ENCODE results near the gene TIPARP.

The TIPARP gene

GRCh38 chr3:156657862-156658731 is 16.3 kb upstream of the TIPARP start:
- H3K4me3 ChIP-seq (ENCODE audit: control insufficient read depth in 1 of 7, extremely low read depth in 1 of 7, insufficient read depth in 4 of 7, low read depth in 2 of 7, low read length in 6 of 7), result no peak overlapping the region
- WGBS (ENCODE audit: insufficient coverage), result 100% methylated on average over 1 of the region's 4 CpGs
- ChIA-PET POLR2A (no interaction called here), CTCF (no interaction called here)
- peaks cover 0 to 5% (median 0%) of the 10 kb centered on the region in 4 experiments for H3K4me1 ChIP-seq (ENCODE audit: control extremely low read depth in 1 of 4, control insufficient read depth in 4 of 4, insufficient read depth in 4 of 4, low read length in 3 of 4)
- H3K36me3 ChIP-seq (ENCODE audit: control insufficient read depth in 4 of 4, insufficient read depth in 4 of 4, low read length in 3 of 4), result no peaks in the 10 kb centered on the region
- DNase-seq, result no peak
- no peak overlapping the region for H3K27ac ChIP-seq (ENCODE audit: insufficient read depth in 1 of 2, low read depth in 1 of 2, low read length in 2 of 2, poor library complexity in 1 of 2, severe bottlenecking in 2 of 2)
- no peaks in the 10 kb centered on the region for H3K27me3 ChIP-seq (replicated peaks in 2 of 5; ENCODE audit: control insufficient read depth in 4 of 5, insufficient read depth in 5 of 5, low read length in 4 of 5)
- no peaks in the 10 kb centered on the region for H3K9me3 ChIP-seq (ENCODE audit: control extremely low read depth in 1 of 5, control insufficient read depth in 4 of 5, insufficient read depth in 2 of 5, low read depth in 1 of 5, low read length in 4 of 5)

DNA sequence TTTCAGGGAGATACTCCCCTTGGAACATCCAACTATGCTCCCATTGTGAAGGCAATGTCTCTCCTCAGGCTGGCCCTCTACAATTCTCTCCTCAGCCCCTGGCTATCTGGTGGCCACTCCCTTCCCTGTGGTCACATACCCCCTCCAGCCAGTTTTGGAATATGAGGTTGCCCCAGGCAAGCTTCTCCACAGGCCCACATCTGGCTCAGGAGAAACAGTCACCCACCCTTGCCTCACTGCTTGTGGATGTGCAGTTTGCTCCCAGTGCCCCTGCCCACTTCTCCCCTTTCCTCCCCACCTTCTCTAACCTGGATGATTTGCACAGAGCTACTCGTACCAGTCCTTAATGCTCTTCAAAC is 15.7 kb upstream of the TIPARP start:
- no peak overlapping the region for H3K27ac ChIP-seq (ENCODE audit: insufficient read depth in 1 of 2, low read depth in 1 of 2, low read length in 2 of 2, poor library complexity in 1 of 2, severe bottlenecking in 2 of 2)
- no peak for DNase-seq
- CTCF ChIA-PET, result no interaction called here
- peaks cover 0 to 7% (median 2%) of the 10 kb centered on the region in 4 experiments for H3K4me1 ChIP-seq (ENCODE audit: control extremely low read depth in 1 of 4, control insufficient read depth in 4 of 4, insufficient read depth in 4 of 4, low read length in 3 of 4)
- no peaks in the 10 kb centered on the region for H3K27me3 ChIP-seq (replicated peaks in 2 of 5; ENCODE audit: control insufficient read depth in 4 of 5, insufficient read depth in 5 of 5, low read length in 4 of 5)
- H3K36me3 ChIP-seq (ENCODE audit: control insufficient read depth in 4 of 4, insufficient read depth in 4 of 4, low read length in 3 of 4), result no peaks in the 10 kb centered on the region
- POLR2A ChIA-PET, result no interaction called here
- WGBS (ENCODE audit: insufficient coverage), result no CpG with 5 or more reads among the region's 1 CpG
- no peaks in the 10 kb centered on the region for H3K9me3 ChIP-seq (ENCODE audit: control extremely low read depth in 1 of 5, control insufficient read depth in 4 of 5, insufficient read depth in 2 of 5, low read depth in 1 of 5, low read length in 4 of 5)
- no peak overlapping the region for H3K4me3 ChIP-seq (ENCODE audit: control insufficient read depth in 1 of 7, extremely low read depth in 1 of 7, insufficient read depth in 4 of 7, low read depth in 2 of 7, low read length in 6 of 7)

- H3K9me3 ChIP-seq (ENCODE audit: control extremely low read depth in 1 of 5, control insufficient read depth in 4 of 5, insufficient read depth in 2 of 5, low read depth in 1 of 5, low read length in 4 of 5), result no peaks in the 10 kb centered on the region
- H3K36me3 ChIP-seq (ENCODE audit: control insufficient read depth in 4 of 4, insufficient read depth in 4 of 4, low read length in 3 of 4), result no peaks in the 10 kb centered on the region
- DNase-seq, result no peak
- no peak overlapping the region for H3K4me3 ChIP-seq (ENCODE audit: control insufficient read depth in 1 of 7, extremely low read depth in 1 of 7, insufficient read depth in 4 of 7, low read depth in 2 of 7, low read length in 6 of 7)
- CTCF ChIA-PET, result no interaction called here
- POLR2A ChIA-PET, result no interaction called here
- no peak overlapping the region for H3K27ac ChIP-seq (ENCODE audit: insufficient read depth in 1 of 2, low read depth in 1 of 2, low read length in 2 of 2, poor library complexity in 1 of 2, severe bottlenecking in 2 of 2)
- H3K4me1 ChIP-seq (ENCODE audit: control extremely low read depth in 1 of 4, control insufficient read depth in 4 of 4, insufficient read depth in 4 of 4, low read length in 3 of 4), result peaks cover 2 to 12% (median 8%) of the 10 kb centered on the region in 4 experiments
- no peaks in the 10 kb centered on the region for H3K27me3 ChIP-seq (replicated peaks in 2 of 5; ENCODE audit: control insufficient read depth in 4 of 5, insufficient read depth in 5 of 5, low read length in 4 of 5)
Measured at GRCh38 chr3:156659260-156659659, 15.1 kb upstream of the TIPARP start.

DNA sequence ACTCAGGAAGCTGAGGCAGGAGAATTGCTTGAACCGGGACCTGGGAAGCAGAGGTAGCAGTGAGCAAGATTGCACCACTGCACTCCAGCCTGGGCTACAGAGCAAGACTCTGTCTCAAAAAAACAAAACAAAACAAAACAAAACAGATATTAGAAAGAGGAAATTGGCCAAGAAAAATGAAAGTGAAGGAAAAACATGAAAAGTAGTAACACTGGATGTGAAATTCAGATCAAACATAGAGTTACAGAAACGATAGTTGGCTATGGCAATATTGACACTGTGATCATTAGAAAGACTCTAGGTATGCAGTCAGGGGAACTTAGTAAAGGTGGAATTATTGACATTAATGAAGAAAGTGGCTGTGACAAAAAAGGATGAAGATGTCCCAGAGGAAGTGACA is 13.2 kb upstream of the TIPARP start:
- WGBS (ENCODE audit: insufficient coverage), result 78% methylated on average over 2 of the region's 2 CpGs
- POLR2A ChIA-PET, result no interaction called here
- CTCF ChIA-PET, result interaction anchor here (1.2 to 1.4 kb wide), 2 partner anchors 10 to 13 kb away, joined by 4 to 6 read pairs; partner anchors contain the start of gene TIPARP

GRCh38 chr3:156664011-156664830 is 10.2 kb upstream of the TIPARP start:
- no peak for DNase-seq
- ChIA-PET POLR2A (interaction anchor here (0.5 to 0.9 kb wide), 3 partner anchors 27 to 510 kb away, joined by 3 to 5 read pairs (median 4); no protein-coding TSS in a partner anchor), CTCF (interaction anchor here (1.2 to 2.0 kb wide), 5 partner anchors 10 to 473 kb away, joined by 3 to 12 read pairs (median 3); partner anchors contain the start of gene TIPARP)
- Histone ChIP-seq H3K27ac (ENCODE audit: insufficient read depth in 1 of 2, low read depth in 1 of 2, low read length in 2 of 2, poor library complexity in 1 of 2, severe bottlenecking in 2 of 2) (peak overlapping the region; percentile 34 to 68), H3K9me3 (ENCODE audit: control extremely low read depth in 1 of 5, control insufficient read depth in 4 of 5, insufficient read depth in 2 of 5, low read depth in 1 of 5, low read length in 4 of 5) (no peaks in the 10 kb centered on the region), H3K36me3 (ENCODE audit: control insufficient read depth in 4 of 4, insufficient read depth in 4 of 4, low read length in 3 of 4) (no peaks in the 10 kb centered on the region), H3K4me3 (ENCODE audit: control insufficient read depth in 1 of 7, extremely low read depth in 1 of 7, insufficient read depth in 4 of 7, low read depth in 2 of 7, low read length in 6 of 7) (peak overlapping the region in 3 of 7 experiments; percentile 48 to 59 (median 51)), H3K27me3 (replicated peaks in 2 of 5; ENCODE audit: control insufficient read depth in 4 of 5, insufficient read depth in 5 of 5, low read length in 4 of 5) (no peaks in the 10 kb centered on the region), H3K4me1 (ENCODE audit: control extremely low read depth in 1 of 4, control insufficient read depth in 4 of 4, insufficient read depth in 4 of 4, low read length in 3 of 4) (peaks cover 5 to 28% (median 19%) of the 10 kb centered on the region in 4 experiments)
- 20% methylated on average over 1 of the region's 8 CpGs for WGBS (ENCODE audit: insufficient coverage)

More for the DNA sequence above, 13.2 kb upstream of the TIPARP start:
- H3K27me3 ChIP-seq (replicated peaks in 2 of 5; ENCODE audit: control insufficient read depth in 4 of 5, insufficient read depth in 5 of 5, low read length in 4 of 5), result no peaks in the 10 kb centered on the region
- no peak for DNase-seq
- H3K9me3 ChIP-seq (ENCODE audit: control extremely low read depth in 1 of 5, control insufficient read depth in 4 of 5, insufficient read depth in 2 of 5, low read depth in 1 of 5, low read length in 4 of 5), result no peaks in the 10 kb centered on the region
- H3K27ac ChIP-seq (ENCODE audit: insufficient read depth in 1 of 2, low read depth in 1 of 2, low read length in 2 of 2, poor library complexity in 1 of 2, severe bottlenecking in 2 of 2), result no peak overlapping the region
- peaks cover 5 to 27% (median 15%) of the 10 kb centered on the region in 4 experiments for H3K4me1 ChIP-seq (ENCODE audit: control extremely low read depth in 1 of 4, control insufficient read depth in 4 of 4, insufficient read depth in 4 of 4, low read length in 3 of 4)
- no peak overlapping the region for H3K4me3 ChIP-seq (ENCODE audit: control insufficient read depth in 1 of 7, extremely low read depth in 1 of 7, insufficient read depth in 4 of 7, low read depth in 2 of 7, low read length in 6 of 7)
- no peaks in the 10 kb centered on the region for H3K36me3 ChIP-seq (ENCODE audit: control insufficient read depth in 4 of 4, insufficient read depth in 4 of 4, low read length in 3 of 4)

DNA sequence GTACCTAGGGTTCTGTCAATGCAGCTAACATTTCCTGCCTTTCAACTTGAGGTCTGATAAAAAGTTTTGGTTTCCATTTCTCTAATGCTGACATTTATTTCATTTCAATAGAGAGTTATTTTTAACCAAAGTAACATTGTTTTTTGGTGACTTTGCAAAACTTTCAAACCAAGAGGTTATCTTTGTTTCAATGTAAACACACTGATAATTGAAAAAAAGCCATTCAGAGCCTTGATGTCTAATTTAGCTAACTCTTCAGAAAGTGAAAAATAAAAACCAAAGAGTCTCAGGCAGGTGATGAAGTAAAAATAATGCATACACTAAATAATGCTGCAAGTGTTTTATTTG is 9.6 kb upstream of the TIPARP start:
- peaks cover 5 to 28% (median 19%) of the 10 kb centered on the region in 4 experiments for H3K4me1 ChIP-seq (ENCODE audit: control extremely low read depth in 1 of 4, control insufficient read depth in 4 of 4, insufficient read depth in 4 of 4, low read length in 3 of 4)
- POLR2A ChIA-PET, result interaction anchor here (0.5 to 0.9 kb wide), 3 partner anchors 27 to 510 kb away, joined by 3 to 5 read pairs (median 4); no protein-coding TSS in a partner anchor
- H3K9me3 ChIP-seq (ENCODE audit: control extremely low read depth in 1 of 5, control insufficient read depth in 4 of 5, insufficient read depth in 2 of 5, low read depth in 1 of 5, low read length in 4 of 5), result no peaks in the 10 kb centered on the region
- H3K27ac ChIP-seq (ENCODE audit: insufficient read depth in 1 of 2, low read depth in 1 of 2, low read length in 2 of 2, poor library complexity in 1 of 2, severe bottlenecking in 2 of 2), result peak overlapping the region in 1 of 2 experiments; percentile 68
- CTCF ChIA-PET, result interaction anchor here (1.2 to 2.0 kb wide), 5 partner anchors 9 to 473 kb away, joined by 3 to 12 read pairs (median 3); partner anchors contain the start of gene TIPARP
- H3K27me3 ChIP-seq (replicated peaks in 2 of 5; ENCODE audit: control insufficient read depth in 4 of 5, insufficient read depth in 5 of 5, low read length in 4 of 5), result no peaks in the 10 kb centered on the region
- H3K4me3 ChIP-seq (ENCODE audit: control insufficient read depth in 1 of 7, extremely low read depth in 1 of 7, insufficient read depth in 4 of 7, low read depth in 2 of 7, low read length in 6 of 7), result peak overlapping the region in 3 of 7 experiments; percentile 48 to 59 (median 51)
- H3K36me3 ChIP-seq (ENCODE audit: control insufficient read depth in 4 of 4, insufficient read depth in 4 of 4, low read length in 3 of 4), result no peaks in the 10 kb centered on the region
- peak in 2 of 3 donors; percentile 52 to 65 for DNase-seq

All from common myeloid progenitor, CD34-positive (primary cell).